G401.6 (cell line): ENCODE measurements around the gene HECTD1.
"Not testable (repeated sequence)": the region's sequence is repeated elsewhere in the genome, so short reads cannot be mapped to it uniquely, and the experiment has no call there.

Source experiments
- FAIRE-seq: peaks from 2 replicates; lab custom pipeline; 2012; peaks lifted over from hg19 to GRCh38; lab: Jason Lieb, UNC

Gene HECTD1

DNA sequence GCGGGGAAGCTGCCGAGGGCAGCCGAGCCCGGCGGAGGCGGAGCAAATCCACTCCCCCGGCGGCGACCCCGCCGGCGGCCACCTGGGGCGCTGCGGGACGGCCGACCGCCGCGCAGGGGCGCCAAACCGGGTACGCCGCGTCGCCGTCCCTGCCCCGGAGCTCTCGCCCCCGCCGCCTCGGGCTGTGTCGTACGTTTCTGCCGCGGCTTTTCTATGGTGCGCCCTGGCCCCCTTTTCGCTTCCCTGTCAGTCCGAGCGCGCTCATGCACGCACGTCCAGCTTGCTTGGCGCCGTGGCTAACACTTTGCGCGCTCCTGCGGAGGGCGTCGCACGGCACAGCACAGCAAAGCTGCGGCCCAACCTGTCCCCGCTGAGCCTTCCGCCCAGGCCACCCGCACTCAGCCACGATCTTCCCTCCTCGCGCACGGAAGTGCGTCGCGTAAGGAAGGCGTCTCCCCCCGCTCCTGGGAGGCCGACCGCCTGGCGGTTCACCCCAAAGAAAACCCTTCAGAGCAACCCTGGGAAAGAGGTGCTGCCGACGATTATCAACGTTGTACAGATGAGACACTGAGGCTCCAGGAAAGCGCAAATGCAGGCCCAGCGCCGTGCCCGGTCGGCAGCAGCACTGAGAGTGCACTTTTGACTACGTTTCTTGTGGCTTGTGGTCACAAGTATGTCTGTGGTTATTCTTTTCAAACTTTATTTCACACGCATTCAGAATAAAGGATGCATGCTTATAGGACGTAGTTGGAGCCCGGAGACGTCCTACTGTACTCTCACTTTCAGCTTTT lies at the start of gene HECTD1:
TSS of gene HECTD1 (minus strand) at position 39 of the 791 bp plus-strand sequence. CDS start 1,857 bp downstream, outside the sequence.
- FAIRE-seq: no peak

DNA sequence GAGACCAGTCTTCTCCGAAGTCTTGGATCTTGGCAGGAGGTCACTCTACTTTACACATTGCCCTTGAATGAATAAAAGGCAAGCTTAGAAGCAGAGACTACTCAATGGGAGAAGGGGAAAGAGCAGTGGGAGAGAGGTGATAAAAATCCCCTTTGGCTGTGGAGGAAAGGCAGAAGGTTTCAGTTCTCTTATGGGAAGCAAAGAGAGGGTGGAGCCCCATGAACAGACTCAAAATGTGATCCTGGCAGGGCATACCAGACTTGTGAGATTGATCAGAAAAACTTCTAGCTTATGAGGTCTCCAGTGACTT lies 49.6 kb upstream of the HECTD1 start:
- no peak for FAIRE-seq

DNA sequence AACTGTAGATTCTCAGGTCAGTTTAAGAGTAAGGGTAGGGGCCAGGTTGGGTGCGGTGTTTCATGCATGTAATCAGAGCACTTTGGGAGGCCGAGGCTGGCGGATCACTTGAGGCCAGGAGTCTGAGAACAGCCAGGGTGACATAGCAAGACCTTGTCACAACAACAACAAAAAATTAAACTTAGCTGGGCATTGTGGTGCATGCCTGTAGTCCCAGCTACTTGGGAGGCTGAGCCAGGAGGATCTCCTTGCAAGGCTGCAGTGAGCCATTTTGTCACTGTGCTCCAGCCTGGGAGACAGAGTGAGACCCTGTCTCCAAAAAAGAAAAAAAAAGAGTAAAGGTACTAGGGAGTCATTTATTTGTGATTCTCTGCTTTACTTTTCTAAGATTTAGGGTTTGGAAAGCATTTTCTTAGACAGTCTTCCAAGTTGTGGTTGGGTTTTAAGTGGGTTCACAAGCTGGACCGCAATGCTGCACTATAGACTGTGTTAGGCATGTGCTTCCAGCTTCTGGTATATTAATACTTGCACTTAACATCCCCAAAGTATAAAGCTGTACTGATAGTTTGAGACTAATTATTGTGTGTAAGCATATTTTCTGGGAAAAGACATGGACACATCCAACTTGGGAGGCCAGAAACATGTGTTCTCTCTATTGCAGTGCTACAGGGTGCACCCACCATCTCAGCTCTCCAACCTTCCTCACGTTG lies 49.1 kb upstream of the HECTD1 start:
- FAIRE-seq: no peak

DNA sequence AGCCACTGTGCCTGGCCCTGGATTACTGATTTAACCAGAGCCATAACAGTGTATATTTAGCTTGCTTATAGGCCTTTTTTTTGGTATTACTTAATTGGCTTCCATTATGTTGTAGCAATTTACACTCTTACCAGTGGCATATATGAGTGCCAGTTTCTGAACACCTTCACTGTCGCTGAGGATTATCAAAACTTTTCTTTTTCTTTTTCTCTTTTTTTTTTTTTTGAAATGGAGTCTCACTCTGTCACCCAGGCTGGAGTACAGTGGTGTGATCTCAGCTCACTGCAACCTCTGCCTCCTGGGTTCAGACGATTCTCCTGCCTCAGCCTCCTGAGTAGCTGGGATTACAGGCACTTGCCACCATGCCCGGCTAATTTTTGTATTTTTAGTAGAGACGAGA lies 48.3 kb upstream of the HECTD1 start:
- FAIRE-seq: not testable (repeated sequence)

DNA sequence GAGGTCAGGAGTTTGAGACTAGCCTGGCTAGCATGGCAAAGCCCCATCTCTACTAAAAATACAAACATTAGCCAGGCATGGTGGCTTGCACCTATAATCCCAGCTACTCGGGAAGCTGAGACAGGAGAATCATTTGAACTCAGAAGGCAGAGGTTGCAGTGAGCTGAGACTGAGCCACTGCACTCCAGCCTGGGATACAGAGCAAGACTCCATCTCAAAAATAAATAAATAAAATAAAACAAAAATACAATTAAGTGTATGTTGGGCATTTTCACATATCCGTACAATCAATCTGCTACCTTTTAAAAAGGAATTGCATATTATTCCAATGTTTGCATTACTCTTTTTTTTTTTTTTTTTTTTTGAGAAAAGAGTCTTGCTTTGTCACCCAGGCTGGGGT lies 47.7 kb upstream of the HECTD1 start:
- FAIRE-seq: no peak

DNA sequence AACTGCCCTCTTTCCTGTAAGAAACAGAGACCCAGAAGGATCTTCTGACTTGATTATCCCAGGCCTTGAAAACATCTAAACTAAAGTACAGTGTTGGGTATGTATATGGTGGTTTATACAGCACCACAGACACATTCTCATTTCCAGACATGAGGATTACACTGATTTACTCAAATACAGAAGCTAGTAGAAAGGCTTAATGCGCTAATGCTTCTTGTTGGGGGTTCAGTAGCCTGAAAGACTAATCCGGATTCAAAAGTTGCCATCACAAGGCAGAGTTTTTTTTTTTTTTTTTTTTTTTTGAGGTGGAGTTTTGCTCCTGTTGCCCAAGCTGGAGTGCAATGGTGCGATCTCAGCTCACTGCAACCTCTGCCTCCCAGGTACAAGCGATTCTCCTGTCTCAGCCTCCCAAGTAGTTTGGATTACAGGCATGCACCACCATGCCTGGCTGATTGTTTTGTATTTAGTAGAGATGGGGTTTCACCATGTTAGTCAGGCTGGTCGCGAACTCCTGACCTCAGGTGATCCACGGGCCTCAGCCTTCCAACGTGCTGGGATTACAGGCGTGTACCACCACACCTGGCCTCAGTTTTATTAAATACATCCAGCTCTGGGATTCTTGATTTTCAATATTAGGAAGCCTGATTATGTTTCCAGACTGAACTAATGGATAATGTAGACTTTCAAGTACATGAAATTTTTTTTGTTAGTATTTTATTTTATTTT lies 46.3 kb upstream of the HECTD1 start:
- no peak for FAIRE-seq

DNA sequence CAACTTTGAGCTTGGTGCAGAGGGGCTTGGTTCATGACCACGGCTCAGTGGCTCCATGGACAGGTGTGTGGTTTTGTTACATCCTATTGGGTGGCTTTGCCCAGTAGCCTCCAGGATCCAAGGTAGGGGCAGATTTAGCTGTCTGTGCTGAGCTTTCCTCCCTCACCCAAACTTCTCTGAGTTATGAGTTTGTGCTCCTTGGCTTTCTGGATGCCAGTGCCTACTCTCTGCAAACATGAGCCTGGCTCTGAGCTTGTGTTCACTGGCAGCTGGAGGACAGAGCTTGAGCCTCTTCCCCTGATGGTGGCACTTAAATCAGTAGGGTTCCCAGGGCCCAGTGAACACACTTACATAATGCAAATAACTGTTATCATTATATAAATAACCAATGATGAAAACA lies 45.3 kb upstream of the HECTD1 start:
- no peak for FAIRE-seq

DNA sequence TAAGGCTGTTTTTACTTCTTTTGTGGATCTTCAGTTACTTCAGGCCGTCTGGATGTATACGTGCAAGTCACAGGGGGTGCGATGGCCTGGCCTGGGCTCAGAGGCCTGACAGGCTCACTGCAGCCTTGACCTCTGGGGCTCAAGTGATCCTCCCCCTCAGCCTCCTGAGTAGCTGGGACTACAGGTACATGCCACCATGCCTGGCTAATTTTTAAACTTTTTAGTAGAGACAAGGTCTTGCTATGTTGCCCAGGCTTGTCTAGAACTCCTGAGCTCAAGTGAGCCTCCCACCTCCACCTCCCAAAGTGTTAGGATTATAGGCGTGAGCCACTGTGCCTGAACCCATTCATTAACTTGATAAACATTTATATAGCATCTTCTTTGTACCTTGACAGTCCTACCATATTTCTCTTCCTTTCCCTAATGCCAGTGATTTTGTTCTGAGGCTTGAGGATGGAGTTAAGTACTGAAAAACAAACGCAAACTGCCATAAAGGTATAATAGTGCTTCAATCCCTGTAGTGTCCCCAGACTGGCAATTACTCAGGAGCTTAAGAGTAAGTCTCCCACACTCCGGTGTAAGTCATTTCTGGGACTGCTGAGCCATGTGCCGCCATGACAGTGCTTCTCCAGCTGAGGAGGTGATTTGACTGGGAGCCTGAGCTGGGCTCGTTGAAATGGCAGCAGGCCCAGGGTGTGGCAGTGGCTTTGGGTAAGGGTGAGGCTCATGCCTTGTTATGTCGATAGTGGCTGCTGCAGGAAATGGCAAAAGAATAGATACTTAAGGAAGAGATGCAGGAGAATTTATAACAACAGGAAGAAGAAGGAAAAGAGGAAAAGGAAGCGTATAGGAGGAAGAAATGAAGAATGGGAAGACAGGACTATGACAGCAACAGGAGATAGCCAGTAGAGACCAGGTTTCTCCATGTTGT lies 43.7 kb upstream of the HECTD1 start:
- no peak for FAIRE-seq

DNA sequence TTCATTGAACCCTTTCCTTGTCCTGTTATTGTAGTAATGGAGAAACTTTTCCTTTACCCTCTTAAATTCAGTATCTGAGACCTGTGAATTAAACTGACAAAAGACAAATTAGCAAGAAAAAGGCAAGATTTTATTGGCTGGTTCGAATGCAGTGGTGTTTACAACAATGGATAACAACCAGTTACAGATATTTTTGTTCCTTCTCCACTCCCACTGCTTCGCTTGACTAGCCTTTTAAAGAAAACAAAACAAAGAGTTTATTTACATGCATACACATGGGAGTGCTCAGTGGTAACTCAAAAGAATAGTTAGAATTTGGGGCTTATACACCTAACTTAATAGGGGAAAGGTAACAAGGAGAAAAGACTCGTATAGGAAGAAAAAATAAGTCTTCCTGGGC lies 37.0 kb upstream of the HECTD1 start:
- no peak for FAIRE-seq

DNA sequence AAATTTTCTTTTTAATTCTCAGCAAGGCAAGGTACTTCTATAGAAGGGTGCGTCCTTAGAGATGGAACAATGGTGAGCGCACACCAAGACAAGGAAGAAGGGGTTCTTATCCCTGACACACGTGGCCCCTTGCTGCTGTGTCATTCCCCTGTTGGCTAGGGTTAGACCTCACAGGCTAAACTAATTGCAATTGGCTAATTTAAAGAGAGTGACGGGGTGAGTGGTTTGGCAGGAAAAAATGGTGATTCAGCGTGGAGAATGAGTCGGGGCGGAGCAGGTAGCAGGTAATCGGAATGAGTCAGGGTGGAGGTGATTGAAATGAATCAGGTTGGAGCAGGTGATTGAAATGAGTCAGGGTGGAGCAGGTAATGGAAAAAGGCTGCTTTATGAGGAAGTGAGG lies 36.3 kb upstream of the HECTD1 start:
- FAIRE-seq: no peak

DNA sequence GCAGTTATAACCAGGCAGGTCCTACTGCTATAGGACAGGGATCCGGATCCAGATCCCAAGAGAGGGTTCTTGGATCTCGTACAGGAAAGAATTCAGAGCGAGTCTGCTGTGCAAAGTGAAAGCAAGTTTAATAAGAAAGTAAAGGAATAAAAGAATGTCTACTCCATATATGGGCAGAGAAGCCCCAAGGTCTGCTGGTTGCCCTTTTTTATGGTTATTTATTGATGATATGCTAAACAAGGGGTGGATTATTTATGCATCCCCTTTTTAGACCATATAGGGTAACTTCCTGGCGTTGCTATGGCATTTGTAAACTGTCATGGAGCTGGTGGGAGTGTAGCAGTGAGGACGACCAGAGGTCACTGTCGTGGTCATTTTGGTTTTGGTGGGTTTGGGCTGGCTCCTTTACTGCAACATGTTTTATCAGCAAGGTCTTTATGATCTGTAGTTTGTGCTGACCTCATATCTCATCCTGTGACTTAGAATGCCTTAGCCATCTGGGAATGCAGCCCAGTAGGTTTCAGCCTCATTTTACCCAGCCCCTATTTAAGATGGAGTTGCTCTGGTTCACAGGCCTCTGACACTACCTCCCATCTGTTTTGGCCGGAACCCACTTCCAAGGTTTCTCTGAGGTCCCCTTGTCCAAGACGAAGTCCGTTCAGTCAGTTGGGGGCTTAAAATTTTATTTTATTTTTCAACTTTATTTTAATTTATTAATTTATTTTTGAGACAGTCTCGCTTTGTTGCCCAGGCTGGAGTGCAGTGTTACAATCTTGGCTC lies 34.8 kb upstream of the HECTD1 start:
- FAIRE-seq: not testable (repeated sequence)

DNA sequence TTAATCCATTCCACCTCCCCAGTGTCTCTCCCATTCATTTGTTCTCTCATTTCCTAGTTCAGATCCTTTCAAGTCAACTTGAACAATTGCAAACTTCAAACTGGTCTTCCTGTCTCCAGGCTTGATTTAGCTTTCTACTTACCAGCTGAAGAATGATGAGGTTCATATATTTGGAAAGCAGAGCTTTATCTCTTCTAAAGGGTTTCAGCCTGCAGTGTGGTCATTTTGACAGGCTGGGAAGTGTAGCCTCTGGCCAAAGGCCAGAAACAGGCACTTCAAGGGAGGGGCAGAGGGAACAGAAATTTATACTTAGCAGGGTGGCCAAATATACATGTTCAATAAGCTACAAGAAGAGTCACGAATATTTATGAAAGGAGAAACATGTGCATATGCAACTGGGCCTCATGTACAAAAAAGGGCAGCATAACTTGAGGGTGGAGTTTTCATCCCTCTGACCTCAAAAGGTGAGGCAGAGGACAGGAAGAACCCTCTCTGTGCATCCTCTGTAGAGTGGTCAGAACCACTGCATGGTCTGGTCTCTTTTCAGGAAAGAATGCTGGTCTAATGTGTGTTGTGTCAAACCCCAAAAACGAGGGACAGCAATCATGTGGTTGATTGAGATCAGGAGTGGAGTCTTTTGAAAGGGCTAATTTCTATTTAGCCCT lies 34.0 kb upstream of the HECTD1 start:
- no peak for FAIRE-seq

DNA sequence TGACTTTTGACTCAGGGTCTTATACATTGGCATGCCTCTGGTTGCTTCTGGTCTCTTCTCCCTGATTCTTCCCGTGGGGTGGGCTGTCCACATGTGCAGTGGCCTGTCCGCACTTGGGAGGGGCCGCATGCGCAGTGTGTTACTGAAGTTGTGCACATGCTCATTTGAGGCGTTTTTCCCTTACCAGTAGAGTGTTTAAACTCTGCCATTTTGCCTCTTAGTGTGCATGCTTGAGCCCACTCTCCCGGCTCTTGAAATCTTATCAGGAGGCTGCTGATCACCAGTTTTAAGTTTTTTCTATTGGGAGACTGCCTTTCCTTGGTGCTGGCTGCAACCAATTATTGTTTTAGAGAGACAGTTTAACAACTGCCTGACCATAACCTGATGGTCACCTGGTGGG lies 32.1 kb upstream of the HECTD1 start:
- no peak for FAIRE-seq

DNA sequence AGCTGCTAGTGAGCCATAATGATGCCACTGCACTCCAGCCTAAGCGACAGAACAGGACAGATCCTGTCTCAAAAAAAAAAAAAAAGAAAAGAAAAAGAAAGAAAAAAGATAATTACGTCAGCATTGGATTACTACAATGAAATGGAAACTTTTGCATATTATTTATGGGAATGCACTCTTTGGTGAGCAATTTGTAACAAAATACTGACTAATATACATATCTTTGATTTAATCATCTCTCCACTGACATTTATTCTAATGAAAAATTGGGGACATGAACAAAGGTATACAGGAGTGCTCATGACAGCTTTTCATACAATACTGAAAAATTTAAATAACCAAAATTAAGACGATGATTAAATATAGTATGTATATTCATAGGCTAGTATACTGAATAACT lies 27.9 kb upstream of the HECTD1 start:
- no peak for FAIRE-seq

DNA sequence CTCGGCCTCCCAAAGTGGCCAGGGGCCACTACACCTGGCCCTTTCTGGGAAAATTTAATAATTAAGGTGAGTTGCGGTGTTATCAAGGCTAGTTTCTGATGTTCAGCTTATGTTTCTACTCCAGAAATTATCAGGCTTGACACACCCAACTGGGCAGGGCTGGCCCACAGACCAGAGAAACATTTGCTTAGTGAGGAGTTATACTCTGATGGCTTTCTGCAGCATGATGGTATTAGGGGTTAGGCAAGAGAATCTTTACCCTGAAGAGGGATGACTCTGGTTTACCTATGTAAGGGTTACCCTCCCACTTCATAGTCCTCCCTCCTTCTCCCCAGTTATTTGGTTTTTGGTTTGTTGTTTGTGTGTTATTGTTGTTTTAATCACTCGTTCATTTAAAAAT lies 24.5 kb upstream of the HECTD1 start:
- FAIRE-seq: no peak

DNA sequence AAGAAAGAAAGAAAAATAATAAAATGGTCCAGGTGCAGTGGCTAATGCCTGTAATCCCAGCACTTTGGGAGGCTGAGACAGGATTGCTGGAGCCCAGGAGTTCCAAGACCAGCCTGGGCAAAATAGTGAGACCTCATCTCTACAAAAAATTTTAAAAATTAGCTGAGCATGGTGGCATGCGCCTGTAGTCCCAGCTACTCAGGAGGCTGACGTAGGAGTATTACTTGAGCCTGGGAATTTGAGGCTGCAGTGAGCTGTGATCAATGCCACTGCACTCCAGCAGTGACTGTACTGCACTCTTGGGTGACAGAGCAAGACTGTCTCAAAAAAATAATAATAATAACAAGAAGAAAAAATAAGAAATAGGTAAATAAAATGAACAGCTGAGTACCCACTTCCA lies 23.7 kb upstream of the HECTD1 start:
- FAIRE-seq: not testable (repeated sequence)

DNA sequence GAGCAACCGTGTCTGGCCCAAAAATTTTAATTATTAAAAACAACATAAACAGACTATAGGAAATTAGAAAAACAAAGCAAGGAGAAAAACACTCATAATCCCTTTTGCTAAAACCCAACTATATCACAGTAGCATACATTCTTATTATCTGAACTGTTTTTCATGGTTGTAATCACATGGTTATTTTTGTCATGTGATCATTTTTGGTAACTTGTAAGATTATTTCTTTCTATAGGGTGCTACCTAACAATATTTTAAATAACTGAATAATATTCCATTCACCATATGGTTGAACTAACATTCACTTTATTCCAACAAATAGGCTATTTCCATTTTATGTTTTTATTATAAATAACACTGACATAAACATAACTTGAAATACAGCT lies 23.0 kb upstream of the HECTD1 start:
- no peak for FAIRE-seq

DNA sequence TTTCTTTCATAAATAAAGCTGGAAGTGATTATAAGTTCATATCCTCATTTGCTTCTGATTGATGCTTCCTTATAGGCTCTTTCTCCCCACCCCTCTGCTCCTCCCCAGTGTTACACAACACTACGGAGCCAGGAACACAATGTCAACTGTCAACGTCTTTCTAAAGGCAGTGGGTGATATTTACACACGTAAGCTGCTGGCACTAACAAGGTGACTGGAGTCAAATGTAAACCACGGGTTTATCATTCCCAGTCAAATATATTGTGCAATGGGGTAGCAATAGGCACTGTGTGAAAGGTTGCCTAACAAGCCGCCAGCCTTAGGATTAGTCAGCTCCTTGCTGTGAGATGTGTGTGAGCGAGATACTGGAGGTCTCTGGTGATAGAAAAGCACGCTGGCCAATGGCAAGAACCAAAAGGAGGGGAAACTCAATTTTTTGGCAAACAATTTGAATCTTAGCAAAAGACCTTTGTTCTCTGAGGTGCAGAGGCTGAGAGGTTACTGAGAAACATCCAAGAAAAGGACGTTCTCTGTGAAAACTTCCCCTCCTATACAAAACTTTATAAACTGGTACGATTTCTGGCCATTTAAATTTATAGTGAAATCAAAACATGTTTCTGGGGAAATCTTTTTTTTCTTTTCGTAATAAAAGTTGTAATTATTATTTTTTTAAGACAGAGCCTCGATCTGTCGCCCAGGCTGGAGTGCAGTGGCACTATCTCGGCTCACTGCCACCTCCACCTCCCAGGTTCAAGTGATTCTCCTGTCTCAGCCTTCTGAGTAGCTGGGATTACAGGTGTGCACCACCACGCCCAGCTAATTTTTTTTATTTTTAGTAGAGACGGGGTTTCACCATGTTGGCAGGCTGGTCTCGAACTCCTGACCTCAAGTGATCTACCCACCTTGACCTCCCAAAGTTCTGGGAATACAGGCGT lies 22.3 kb upstream of the HECTD1 start:
- no peak for FAIRE-seq

DNA sequence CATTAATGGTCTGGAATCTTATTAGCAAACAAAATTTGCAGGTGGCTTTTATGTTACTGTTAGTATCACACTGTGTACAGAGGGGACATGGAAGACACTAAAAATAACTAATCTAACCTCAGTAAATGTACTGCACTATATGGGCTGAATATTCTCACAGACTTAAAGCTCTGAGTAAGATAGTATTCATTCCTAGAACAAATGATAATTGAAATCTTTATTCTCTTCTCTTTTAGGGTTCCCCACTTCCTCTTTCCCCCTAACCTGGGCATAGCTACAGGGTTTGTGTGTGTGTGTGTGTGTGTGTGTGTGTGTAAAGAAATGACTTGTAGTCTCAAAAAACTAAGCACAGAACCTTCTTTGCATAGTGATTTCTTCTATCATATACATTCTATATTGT lies 21.4 kb upstream of the HECTD1 start:
- no peak for FAIRE-seq

DNA sequence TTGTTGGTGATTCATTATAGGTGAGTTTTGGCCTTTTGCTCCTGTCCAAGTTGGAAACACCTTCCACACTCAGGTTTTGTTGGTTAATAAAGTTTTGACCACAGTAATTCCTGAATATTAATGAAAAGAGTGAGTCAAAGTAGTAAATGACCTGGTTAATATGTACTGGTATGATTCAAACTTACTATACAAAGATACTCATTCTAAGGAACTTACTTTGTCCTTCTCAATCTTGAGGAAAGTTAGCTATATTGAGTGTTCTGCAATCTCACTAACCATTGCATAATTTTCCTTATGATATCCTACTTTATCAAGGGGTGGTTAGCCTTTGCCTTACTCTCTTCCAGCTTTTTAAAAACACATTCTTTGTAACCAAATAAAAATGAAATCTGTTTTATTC lies 20.9 kb upstream of the HECTD1 start:
- no peak for FAIRE-seq
